HG02623 (cell line): Measurements from ENCODE around the gene LBX2.

ENCODE experiments used
- ATAC-seq: cut with Tn5 transposase; IDR thresholded peaks from one replicate; pipeline ENCODE4 v1.9.1; 2021; ENCODE audit warnings: moderate library complexity; ENCODE audit not compliant: unreplicated experiment

The LBX2 gene

DNA sequence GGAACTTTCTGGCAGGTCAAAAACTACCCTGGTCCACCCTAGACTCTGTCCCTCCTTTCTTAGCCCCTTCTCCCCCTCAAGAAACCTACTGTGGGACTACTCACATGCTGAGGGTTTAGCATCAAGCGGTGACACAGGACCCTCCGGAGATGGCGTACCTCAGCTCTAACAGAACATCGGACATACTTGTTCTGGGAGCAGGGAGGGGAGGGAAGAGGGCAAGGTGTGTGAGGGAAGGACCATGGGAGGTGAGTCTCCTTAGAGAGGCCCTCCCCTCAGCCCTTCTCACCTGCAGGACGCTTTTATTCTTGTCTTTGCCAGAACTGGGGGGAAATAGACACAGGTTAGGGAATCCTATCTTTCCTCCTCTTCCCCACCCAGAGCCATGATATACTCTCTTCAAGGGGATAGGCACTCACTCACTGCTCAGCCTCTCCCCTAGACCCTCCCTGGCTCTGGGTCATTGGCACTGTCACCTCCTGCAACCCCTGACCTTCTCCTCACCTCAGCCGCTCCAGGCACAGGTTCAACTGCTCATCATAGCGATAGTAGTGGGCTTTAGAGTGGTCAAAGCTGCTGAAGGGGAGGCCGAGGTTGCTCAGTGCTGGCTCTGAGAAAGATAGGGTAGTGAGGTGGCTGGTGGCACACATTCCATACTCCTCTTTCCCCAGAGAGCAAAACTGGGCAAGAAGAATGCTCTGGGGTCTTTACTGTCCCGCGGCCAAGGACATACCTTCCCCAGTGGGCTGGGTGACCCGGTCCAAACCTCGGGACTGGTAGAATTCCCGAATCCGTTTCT is 6.2 kb upstream of the LBX2 start:
- ATAC-seq, result no peak

DNA sequence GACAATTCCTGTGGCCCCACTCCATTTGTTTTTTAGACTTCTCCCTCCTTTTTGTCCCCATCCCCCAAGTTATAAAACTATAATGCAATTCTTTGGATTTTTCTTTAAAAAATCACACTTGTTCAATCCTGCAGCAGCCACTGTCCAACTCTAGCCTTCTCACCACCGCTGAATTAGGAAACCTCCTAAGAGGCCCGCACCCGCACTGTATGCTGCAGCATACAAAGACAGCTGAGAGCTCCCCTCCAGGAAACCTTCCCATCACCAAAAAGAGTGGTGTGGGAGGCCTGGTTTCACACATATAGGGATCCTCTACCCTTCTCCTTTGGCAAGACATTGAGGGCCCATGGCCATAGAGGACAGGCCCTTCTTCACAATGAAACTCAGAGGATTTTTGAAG is 5.2 kb upstream of the LBX2 start:
- no peak for ATAC-seq

DNA sequence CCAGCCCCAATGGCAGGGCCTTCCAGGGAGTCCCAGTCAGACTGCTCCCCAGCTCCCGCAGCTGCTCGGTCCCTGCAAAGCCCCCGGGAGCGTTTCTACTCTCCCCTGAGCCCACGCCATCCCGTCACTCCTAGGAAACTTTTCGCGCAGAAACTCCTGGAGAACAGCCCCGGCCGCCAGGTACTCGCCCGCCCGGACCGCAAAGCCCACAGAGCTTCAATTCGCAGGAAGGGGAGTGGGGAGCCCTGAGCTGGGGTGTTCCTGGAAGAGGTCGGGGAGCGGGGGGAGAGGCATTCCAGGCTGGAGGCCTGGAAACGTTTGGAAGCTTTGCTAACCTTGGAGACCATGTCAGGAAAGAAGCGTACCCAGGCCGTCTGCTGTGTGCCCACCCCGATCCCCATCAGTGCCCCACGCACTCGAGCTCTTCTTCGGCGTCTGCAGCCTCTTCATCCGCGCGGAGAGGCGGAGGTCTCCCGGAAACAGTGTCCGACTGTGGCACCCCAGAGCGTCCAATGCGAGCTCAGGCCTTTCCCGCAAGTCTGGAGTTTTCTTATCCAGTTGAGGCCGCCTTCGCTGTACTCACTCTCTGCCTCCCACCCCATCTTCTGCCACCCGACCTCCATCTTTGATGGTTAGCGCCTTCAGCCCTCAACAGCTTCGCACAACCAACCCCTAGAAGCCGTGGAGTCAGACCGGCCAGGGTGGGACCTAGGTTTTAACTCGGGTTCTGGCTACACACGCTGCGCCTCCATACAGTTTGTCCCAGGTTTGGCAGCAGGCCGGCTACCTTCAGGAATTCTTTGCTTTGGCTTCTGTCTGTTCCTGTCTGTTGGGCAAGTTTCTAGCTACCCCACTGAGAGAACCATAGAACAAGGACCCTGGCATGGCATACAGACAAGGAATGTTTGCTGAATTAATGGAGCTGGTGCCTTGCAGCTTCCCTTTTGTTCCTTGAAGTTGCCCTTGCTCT is 4.4 kb upstream of the LBX2 start:
- no peak for ATAC-seq

DNA sequence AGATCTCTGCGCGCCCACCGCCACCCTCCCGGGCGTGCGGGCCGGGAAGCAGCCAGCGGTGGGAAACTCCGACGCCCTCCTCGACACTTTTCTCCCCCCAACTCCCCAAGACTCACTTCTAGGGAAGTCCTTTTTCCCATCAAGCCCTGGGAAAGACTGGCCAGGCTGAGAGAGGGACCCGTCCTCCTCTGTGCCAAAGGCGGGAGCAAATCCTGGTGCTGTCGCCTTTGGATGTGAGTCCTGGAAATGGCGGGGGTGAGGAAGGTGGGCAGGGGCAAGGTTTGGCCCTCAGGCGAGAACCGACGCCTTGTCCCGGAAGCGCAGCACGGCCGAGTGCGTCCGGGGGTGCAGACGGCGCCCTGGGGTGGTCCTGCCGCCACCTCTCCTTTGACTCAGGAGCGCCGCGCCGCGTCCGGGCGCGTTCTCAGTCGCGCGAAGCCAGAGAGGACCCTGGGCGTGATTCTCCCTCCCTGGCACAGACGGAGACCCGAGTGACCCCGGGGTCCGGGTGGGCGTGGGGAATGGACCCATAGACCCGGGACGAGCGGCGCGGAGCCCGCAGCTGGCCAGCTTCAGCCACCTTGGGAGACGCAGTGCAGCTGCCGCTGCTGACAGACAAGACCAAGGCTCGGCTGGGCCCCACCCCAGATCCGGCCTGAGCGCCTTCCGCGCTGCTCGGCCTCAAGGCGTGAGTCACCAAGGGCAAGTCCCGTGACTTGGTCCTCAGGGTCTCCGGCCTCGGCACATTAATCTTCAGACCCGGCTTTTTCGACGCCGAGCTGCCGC is 3.5 kb upstream of the LBX2 start:
- peak; percentile 29 for ATAC-seq

DNA sequence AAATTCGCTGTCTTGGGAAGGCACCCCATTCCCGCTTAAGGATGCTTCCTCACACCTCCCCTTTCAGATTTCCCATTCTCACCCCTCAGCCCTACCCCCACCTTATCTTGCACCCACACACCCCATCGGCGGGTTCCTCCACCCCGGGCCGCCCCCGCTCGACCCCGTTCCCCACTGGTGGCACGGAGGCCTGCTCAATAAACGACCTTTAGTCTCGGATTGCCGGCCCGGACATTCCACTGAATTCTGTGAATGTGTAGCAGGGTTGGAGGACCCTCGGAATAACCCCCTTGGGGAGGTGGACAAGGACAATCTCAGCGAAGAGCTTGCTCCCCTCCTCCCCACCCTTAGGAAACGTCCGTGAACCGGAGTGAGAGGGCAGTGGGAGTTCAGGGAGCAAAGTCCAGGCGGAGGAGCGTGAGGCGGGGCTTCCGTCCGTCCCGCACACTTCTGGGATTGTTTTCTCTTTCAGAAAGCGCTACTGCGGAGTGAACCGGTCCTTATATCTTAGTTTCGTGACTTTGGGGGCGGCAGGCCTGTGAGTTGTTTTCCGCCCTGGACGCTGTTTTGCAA is 2.8 kb upstream of the LBX2 start:
- ATAC-seq, result no peak

DNA sequence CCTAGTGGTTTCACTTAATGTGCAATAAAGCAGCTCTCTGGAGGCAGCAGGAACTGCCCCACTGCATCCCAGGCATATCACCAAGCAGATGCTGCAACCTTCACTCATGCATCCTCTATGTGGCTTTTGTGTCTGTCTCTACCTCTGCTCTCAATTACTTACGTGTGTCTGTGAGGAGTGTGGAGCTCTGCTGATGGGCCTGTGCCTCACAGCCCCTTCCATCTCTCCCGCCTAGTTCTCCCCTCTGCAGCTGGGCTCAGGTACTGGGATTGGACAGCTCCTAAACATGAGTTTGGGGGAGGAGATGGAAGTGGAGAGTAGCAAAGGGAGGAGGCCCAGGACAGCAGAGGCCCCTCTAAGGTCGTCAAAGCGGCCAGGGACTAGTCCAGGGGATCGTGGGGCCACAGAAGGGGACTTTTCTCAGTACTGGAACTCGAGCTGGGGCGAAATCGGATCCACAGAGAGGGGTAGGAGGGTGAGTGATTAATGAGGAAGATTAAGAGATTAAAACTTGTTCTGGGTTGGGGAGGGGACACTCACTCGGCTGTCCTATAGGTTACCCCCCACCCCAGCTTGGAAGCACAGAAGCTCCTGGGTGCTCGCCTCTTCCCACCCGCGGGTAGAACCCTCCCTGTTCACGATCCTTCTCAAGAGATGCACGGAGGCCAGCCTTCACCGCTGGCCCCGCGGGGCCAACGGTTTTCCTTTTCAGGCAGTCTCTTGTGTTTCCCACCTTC is 2.1 kb upstream of the LBX2 start:
- ATAC-seq, result no peak

DNA sequence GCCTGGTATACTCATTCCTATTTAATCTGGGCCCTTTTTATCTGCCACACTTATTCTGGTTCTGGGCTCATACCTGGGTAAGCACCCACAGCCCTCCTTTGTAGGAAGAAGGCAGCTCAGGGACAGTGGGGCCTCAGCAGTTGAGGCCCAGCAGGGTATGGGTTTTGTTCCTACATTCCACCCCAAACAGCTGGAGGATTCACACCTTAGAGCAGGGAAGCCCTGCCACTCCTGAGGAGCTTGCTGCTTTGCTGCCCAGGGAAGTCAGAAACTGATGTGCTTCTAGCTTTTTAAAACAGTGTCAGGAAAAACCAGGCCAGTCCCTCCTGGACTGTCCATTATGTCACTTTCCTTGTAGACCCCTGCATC is 1.2 kb upstream of the LBX2 start:
- no peak for ATAC-seq

DNA sequence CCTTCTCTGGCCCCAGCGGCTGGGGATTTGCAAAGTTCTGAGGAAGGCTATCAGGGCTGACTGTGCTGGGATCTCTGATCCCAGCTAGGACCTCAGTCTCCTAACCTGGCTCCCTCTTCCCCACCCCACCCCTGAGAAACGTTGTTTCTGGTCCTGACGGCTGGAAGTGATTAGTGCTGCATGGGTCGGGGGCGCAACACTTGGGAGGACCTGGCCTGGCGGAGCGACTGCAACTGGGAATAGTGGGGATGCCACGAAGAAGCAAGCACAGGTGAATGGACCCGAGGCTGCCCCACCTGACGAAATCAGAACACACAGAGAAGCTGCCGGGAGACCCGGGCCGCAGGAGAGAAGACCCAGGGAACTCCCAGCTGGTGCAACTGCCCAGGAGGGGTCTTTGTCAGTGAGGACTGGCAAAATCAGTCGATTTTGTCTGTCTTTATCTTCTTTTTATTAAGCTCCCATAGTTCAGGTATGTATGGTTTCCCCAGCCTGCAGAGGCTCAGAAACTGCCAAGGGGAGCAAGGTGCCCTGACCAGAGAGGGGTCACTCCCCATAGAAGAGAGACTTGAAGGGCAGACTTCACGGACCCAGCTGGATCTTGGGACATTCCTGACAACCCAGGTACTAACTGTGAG is 656 bp upstream of the LBX2 start:
- no peak for ATAC-seq

DNA sequence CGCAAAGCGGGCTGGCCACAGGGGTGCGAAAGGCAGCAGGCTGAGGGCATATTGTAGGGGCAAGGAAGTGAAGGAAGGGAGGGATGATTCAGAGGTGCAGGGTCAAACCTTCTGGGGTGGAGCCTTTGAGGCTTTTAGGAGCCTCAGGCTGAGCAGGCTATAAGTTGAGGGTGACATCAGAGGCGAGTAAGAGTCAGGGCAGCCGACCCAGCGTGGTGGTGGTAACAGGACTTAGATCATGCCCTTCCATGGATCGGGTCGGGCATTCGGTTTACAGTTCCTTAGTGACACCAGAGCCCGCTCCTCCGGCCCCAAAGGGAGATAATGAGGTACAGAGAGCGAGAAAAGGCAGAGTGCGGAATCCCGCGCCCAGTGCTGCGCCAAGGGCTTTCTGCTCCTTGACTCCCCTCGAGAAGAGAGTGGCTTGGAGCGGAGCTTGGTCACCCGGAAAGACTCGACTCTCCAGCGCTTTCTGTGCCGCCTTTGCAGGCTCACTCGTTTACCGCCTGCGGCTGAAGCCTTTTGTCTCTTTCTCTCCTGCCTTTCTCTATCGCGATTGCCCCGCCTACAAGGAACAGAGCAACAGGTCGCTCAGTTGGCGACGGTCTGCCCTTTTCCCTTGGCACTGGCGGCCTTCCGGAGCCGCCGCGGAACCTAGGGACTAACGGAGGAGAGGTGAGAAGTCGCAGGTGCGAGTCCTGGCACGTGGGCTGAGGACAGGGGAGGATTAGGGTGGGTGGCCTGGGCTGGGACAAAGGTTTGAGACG is 720 bp downstream of the LBX2 start:
- no peak for ATAC-seq

DNA sequence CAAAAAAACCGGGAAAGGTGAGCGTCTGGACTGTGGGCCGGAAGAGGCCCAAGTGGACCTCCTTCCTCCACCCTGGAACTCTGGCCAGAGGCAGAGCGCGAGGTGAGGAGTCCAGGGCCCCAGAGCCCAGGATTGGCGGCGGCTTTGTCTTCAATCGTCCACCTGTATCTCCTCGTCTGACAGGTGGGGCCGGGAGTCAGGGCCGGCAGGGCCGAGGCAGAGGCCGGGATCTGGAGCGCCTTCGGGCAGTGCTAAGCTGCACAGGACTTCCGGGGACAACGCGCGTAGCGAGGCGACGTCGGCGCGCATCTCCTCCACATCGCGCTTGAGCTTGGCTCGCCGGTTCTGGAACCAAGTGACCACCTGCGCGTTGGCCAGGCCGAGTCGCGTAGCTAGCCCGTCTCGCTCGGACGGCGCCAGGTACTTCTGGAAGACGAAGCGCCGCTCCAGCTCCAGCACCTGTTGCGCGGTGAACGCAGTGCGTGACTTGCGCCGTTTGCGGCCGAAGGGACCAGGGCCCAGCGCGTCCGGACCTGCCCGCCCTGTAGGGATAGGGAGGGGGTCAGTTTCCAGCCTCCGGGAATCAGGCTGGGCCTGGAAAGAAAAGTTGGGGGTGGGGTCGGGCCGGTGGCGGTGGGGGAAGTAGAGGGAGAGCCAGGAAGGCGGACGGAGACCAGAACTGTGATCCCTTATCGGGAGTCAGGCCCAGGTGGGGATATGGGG is 1.5 kb downstream of the LBX2 start:
- no peak for ATAC-seq

DNA sequence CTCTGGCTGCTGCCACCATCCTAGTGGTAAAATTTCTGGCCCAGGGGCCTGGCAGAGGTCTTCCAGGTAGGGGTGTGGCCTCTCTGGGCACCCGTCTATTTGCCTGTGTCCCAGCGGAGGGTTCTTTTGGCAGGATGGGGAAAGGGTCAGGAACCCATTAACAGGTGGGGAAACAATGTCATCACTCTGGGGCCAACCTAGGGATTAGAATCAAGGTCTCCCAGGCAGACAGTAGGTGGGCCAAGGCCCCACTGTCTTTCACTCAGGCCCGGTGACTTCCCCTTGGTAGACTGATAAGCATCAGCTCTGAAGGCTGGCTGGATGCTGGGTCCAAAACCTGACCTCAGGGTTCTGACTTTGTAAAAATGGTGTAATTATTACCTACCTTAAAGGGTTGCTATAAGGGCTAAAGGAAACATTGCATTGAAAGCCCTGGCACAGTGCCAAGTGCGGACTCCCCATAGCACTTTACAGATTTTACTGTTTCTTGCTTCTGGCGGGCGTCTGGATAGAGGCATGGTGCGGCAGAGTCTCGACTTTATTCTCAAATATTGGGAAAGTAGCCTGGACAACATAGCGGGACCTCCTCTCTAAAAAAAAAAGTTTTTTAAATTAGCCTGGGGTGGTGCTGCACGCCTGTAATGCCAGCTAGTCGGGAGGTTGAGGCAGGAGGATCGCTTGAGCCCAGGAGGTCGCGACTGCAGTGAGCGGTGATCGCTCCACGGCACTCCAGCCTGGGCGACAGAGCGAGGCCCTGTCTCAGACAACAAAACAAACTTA is 2.2 kb downstream of the LBX2 start:
- no peak for ATAC-seq

DNA sequence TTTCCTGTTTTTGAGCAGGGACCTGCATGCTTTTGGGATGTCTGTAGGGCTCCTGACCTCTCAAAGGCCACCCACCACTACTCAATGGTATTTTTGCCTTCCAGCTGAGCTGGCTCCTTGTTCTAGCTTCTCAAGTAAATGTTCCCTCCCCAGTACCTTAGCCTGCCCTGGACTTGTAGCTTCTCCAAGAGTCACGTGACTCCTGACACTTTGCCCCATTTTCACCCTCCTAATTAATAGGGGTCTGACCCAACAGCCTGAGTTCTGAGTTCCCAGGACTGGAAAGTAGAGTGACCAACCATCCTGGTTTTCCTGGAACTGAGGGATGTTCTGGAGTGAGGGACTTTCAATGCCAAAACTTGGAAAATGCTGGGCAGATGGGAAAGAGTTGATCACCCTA is 4.0 kb downstream of the LBX2 start:
- ATAC-seq, result no peak

DNA sequence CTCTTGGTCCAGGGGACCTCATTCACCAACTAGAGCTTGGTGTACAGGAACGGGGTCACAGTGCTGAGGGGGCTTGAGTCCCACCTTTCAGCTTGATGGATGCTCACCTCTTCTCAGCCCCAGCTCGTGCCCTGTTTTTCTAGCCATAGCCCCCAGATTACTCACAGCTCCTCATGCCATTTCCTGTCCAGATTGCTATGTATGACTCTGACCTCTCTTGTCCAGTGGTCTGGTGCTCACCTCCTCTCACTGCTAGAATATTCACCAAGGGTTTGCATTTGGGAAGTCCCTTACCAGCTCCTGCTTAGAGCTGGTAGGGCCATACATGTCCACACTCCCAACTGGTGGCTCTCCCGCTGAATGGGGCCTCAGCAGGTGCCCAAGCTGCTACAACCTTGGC is 5.9 kb downstream of the LBX2 start:
- ATAC-seq, result no peak

DNA sequence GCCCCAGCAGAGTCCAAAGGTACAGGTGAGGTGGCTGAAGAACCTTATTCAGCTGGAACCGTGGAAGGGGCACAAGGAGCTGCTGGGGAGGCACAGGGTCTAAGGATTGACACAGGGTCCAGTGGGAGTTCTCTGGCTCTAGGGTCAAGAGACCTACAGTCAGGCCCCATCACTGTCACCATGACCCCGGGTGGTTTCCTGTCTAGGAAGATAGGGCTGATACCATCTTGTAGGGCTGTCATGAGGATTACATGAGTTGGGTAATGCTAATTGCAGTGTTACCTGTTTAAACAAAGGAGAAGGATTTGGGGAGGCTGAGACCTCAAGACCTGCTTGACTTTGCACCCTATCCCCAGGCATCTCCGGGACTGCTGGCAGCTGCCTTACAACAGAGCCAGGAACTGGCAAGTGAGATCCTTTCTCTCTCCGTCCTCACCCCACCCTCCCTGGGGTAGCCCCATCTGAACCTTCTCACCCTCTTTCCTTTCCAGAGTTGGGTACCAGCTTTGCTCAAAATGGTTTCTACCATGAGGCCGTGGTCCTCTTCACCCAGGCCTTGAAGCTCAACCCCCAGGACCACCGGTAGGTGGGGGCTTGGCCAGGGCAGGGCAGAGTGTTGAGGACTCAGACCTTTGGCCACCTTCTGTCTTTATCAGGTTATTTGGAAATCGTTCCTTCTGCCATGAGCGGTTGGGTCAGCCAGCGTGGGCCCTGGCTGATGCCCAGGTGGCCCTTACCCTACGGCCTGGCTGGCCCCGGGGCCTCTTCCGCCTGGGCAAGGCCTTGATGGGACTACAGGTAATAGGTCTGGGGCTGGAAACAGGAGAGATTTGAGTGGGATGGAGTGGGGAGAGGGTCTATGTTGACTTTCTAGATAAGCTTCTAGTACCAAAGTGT is 7.5 kb downstream of the LBX2 start:
- no peak for ATAC-seq

DNA sequence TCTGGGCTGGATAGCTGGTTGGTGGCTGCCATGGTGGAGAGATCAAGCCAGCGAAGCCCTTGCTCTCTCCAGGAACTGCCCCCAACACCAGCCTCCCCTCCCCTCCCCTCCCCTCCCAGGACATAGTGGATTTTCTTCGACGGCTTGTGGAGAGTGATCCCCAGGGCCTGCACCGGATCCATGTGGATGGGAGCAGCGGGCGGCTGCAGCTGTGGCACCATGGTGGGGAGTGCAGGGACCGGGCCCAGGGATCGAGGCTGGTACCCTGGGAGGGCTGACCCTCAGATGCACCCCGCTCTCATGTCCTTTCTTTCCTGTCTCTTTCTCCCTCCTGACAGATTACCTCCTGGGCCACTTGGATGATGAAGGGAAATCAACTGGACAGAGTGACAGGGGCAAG is 9.5 kb downstream of the LBX2 start:
- ATAC-seq, result no peak

DNA sequence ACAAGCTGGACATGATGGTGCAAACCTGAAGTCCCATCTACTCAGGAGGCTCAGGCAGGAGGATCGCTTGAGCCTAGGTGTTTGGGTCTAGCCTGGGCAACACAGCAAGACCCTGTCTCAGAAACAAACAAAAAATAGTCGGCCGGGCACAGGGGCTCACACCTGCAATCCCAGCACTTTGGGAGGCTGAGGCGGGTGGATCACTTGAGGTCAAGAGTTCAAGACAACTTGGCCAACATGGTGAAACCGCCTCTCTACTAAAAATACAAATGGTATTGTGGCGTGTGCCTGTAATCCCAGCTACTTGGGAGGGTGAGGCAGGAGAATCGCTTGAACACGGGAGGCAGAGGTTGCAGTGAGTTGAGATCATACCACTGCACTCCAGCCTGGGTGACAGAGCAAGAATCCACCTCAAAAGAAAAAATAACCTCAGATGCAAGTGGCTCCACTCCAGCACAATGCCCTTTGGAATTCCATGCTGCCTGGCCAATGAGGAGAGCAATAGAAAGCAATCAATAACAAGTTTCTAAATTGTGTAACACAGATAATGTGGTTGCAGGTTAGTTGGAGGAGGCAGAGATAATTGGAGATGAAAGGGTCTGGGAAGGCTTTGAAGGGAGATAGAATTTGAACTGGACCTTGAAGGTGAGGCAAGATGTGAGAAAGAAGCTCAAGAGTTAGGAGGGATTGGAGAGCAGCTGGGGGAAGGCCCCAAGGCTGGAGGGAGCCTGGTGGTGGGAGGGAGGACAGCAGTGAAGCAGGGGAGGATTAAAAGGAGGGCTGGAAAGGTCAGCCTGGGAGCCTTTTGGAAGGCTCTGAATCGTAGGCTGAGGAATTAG is 10.5 kb downstream of the LBX2 start:
- ATAC-seq, result no peak
